ENCODE results near the gene ZNF775. TPM values are rescaled to one million over a fixed set of nuclear protein-coding genes. Genes with fewer than 3 reads are reported as not detected.

ZNF775 gene
- total RNA-seq, 1 donor from 2014 or later = 16.5 TPM

DNA sequence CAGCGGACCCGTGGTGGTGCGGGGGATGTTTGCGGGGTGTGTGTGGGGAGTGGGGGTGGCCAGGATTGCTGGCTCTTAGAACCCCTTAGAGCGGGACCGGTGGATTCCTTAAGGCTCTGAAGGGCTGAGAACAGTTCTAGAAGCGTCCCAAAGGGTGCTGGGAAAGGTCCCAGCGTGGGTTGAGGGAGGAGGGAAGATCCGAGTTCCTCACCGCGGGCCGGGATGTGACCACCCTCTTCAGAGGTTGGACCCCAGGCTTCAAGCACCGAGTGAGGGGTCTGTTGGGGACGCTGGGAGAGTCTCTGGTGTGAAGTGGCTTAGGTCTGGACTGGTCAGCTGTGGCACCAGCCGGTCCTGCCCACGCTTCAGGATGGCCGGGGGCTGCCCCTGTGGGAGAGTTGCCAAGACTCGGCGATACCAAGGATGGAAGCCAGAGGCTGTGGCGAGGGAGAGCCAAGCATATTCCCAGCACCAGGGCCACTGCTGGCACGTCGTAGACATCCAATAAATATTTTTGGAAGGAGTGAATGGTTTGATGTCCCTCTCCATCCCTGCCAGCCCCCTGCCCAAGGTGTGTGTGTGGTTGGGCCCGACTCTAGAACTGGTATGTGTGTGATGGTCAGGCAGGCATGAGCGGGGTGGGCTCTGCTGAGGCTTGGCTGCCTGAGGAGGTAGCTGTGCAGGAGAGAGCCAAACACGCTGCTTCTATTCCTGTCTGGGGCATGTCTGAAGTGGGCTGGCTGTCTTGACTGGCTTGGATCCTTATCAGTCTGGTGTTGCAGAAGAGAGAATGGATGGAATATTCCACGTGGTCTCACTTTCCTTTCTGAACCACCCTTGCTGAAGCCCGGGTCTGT is 19.2 kb downstream of the ZNF775 start:
- no peak for DNase-seq (ENCODE audit: low read depth, low spot score)
- H3K36me3 Mint-ChIP-seq (ENCODE audit: low read depth) = no peaks in the 10 kb centered on the region
- H3K9me3 Mint-ChIP-seq = no peaks in the 10 kb centered on the region
- H3K4me3 Mint-ChIP-seq = no peak overlapping the region
- H3K27ac Mint-ChIP-seq (ENCODE audit: unreplicated experiment) = no peak overlapping the region
- TF ChIP-seq, protein P1, sequence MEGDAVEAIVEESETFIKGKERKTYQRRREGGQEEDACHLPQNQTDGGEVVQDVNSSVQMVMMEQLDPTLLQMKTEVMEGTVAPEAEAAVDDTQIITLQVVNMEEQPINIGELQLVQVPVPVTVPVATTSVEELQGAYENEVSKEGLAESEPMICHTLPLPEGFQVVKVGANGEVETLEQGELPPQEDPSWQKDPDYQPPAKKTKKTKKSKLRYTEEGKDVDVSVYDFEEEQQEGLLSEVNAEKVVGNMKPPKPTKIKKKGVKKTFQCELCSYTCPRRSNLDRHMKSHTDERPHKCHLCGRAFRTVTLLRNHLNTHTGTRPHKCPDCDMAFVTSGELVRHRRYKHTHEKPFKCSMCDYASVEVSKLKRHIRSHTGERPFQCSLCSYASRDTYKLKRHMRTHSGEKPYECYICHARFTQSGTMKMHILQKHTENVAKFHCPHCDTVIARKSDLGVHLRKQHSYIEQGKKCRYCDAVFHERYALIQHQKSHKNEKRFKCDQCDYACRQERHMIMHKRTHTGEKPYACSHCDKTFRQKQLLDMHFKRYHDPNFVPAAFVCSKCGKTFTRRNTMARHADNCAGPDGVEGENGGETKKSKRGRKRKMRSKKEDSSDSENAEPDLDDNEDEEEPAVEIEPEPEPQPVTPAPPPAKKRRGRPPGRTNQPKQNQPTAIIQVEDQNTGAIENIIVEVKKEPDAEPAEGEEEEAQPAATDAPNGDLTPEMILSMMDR (conservative IDR thresholded peaks at IDR 0.05) = no peak
- H3K4me1 Mint-ChIP-seq = peaks cover 75% of the 10 kb centered on the region
- H3K27me3 Mint-ChIP-seq (ENCODE audit: low read depth) = no peaks in the 10 kb centered on the region

DNA sequence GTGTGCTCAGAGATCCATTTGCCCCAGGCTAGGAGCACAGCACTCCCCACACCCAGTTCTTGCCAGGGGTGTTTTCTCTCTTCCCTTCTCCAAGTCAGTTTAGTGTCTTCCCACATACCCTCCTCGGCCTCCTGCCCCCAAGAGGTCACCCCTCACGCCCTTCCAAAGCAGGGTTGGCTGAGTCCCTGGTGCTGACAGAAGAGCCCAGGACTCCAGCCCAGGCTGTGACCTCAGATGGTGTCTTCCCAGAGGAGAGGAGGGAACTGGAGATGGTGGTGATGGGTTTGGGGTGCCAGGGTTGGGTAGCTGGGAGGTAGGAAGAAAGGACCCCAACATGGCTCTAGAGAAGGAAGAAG is 19.8 kb downstream of the ZNF775 start:
- Mint-ChIP-seq H3K27me3 (ENCODE audit: low read depth) (no peaks in the 10 kb centered on the region), H3K36me3 (ENCODE audit: low read depth) (no peaks in the 10 kb centered on the region), H3K4me3 (no peak overlapping the region), H3K4me1 (peaks cover 81% of the 10 kb centered on the region), H3K9me3 (no peaks in the 10 kb centered on the region), H3K27ac (ENCODE audit: unreplicated experiment) (no peak overlapping the region)
- TF ChIP-seq, protein P1 (conservative IDR thresholded peaks at IDR 0.05) = no peak
- no peak for DNase-seq (ENCODE audit: low read depth, low spot score)

DNA sequence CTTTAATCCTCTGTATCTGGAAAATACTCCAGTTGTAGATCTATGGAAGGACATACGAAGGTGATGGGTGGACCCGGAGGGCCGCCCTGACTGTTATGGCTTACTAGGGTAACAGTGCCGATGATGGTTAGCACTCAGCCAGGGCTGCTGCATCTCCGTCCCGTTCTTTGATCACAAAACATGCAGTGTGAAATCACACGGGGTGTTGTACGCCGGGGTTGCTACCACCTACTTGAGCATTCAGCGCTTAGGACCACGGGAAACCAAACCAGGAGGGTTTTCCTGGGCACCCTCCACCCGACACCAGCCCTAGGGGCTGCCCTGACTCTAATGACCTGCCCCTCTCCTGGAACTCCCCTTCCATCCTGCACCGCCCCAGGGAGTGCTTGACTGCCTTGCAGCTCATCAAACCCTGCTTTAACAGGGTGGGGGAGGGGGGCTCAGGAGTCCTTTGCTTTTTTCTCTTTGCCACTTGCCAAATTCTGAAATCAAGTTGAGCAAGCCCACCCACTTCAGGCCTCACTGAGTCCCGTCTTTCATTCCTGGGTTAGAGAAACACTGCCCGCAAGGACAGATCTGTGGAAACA is 20.4 kb downstream of the ZNF775 start:
- H3K9me3 Mint-ChIP-seq = no peaks in the 10 kb centered on the region
- TF ChIP-seq, protein P1 (conservative IDR thresholded peaks at IDR 0.05) = no peak
- H3K36me3 Mint-ChIP-seq (ENCODE audit: low read depth) = no peaks in the 10 kb centered on the region
- no peaks in the 10 kb centered on the region for H3K27me3 Mint-ChIP-seq (ENCODE audit: low read depth)
- peak overlapping the region; percentile 75 for H3K4me3 Mint-ChIP-seq
- H3K4me1 Mint-ChIP-seq = peaks cover 83% of the 10 kb centered on the region
- DNase-seq (ENCODE audit: low read depth, low spot score) = no peak
- peak overlapping the region; percentile 57 for H3K27ac Mint-ChIP-seq (ENCODE audit: unreplicated experiment)

DNA sequence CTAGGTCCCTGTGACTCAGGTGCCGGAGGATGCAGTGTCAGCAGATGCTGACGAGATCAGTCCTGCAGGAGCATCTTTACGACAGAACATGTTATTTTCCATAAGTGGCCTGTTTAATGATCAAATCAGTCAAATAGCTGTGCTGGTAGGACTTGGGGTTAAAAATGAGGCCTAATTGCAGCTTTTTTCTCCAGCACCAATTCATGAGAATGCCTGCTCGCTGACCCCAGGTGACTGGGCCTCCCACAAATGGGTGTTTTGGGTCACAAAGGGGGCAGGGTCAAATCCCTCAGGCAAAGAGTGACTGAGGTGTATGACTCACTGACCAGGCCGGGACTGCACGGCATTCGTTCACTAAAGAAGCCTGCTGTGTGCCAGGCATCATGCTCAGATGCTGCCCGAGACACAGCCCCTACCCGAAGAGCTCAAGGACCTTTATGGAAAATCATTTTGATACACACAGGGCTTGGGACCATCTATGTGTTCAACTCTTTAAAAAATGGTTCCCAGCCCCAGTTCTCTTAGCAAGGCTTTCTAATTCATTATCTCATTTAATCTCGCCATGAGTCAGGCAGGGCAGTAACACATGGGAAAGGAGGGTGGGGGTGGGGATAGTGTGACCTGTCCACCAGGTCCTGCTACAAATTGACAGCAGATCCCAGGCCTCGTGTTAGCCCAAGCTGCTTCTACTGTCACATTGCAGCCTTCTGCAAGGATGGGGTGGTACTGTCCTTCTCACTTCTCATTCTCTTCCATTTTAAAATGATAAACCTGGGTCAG is 21.1 kb downstream of the ZNF775 start:
- no peak for DNase-seq (ENCODE audit: low read depth, low spot score)
- peak overlapping the region; percentile 75 for H3K4me3 Mint-ChIP-seq

DNA sequence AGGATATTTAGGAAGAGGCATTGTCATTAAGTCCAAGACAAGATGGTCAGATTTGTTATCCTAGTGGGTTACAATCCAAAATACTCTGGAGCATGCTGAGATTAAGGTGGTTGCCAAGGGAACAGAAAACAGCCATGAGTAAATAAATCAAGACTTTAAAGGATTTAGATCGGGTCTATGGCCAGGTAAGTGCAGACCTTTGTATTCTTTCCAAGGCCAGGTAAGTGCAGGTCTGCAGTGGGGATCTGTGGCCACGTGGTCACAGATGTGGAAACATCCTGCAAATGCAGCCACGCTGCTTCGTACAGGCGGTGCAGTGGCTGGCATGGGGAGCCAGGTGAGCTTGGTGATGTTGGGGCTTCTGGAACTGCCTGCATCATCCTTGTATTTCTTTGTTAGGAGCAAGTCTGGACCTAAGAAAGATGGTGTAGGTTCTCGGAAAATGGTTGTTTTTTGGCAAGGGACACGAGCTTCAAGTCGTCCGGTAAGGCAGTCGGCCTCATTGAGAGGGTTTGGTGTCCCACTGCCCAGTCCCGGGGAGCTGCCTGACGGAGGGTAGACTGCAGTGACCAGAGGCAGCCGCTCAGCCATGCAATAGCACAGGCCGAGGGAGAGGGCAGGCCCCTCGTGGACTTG is 21.8 kb downstream of the ZNF775 start:
- Mint-ChIP-seq H3K36me3 (ENCODE audit: low read depth) (no peaks in the 10 kb centered on the region), H3K27me3 (ENCODE audit: low read depth) (no peaks in the 10 kb centered on the region), H3K4me3 (peak overlapping the region; percentile 75), H3K27ac (ENCODE audit: unreplicated experiment) (peak overlapping the region; percentile 88), H3K9me3 (no peaks in the 10 kb centered on the region), H3K4me1 (peaks cover 76% of the 10 kb centered on the region)
- TF ChIP-seq, protein P1 (conservative IDR thresholded peaks at IDR 0.05) = no peak
- no peak for DNase-seq (ENCODE audit: low read depth, low spot score)

More for the DNA sequence above, 21.1 kb downstream of the ZNF775 start:
- H3K9me3 Mint-ChIP-seq = no peaks in the 10 kb centered on the region
- peak overlapping the region; percentile 88 for H3K27ac Mint-ChIP-seq (ENCODE audit: unreplicated experiment)
- H3K36me3 Mint-ChIP-seq (ENCODE audit: low read depth) = no peaks in the 10 kb centered on the region
- H3K27me3 Mint-ChIP-seq (ENCODE audit: low read depth) = no peaks in the 10 kb centered on the region
- TF ChIP-seq, protein P1 (conservative IDR thresholded peaks at IDR 0.05) = no peak
- peaks cover 78% of the 10 kb centered on the region for H3K4me1 Mint-ChIP-seq
